ENCODE measurements around the gene ZNF366.
"Not testable (repeated sequence)": the region's sequence is repeated elsewhere in the genome, so short reads cannot be mapped to it uniquely, and the experiment has no call there.

The ZNF366 gene

DNA sequence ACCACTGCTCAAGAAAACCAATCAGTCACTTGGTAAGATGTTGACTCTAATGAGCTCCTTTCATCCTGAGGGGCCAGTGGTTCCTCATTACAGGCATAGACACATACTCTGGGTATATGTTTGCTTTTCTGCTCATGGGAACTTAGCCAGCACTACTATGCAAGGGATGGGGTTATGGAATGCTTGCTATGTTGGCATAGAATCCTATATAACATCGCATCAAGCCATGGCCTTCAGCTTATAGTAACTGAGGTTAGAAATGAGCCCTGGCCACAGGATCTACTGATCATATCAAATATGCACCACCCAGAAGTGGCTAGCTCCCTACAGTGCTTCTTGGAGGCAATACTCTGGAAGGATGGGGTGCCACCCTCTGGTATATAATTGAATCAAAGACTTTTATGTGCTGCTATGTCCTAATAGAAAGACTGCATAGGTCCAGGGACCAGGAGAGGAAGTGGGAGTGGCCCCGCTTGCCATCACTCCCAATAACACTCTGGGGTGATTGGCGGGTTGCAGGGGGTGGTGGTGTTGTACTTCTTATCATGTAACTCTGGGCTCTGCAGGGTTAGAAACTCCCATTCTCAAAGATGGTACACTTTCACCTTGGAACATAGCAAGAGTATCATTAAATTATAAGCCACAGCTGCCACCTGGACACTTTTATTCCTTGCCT, 70.3 kb downstream of the ZNF366 start:
- DNase-seq = no peak

DNA sequence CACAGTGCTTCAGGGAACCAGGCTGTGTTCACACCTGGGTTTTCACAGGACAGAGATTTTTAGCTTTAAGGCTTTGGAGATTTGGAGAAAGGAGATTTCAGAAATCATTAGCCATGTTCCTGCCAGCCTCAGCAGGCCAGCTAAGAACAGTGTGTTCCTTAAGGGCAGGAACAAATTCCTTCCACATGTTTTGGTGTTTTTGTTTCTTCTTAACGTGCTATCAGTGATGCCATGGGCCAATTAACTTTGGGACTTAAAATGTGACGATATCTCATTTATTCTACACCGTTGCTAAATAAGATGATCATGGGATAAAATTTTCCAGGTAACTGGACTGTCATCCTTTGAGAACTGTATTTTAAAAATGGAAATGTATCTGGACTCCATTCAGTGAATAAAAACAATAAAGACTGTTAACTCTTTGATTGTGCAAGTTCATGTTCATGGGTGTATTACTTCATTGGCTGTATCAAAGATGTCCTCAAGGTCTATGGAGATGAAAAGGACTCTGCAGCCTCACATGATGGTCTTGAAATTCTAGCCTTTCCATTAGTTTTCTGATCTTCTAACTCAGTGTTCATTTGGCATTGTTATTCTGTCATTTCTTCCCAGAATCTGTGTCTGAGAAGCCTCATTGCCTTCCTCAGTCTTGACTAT, 72.3 kb downstream of the ZNF366 start:
- DNase-seq = no peak

DNA sequence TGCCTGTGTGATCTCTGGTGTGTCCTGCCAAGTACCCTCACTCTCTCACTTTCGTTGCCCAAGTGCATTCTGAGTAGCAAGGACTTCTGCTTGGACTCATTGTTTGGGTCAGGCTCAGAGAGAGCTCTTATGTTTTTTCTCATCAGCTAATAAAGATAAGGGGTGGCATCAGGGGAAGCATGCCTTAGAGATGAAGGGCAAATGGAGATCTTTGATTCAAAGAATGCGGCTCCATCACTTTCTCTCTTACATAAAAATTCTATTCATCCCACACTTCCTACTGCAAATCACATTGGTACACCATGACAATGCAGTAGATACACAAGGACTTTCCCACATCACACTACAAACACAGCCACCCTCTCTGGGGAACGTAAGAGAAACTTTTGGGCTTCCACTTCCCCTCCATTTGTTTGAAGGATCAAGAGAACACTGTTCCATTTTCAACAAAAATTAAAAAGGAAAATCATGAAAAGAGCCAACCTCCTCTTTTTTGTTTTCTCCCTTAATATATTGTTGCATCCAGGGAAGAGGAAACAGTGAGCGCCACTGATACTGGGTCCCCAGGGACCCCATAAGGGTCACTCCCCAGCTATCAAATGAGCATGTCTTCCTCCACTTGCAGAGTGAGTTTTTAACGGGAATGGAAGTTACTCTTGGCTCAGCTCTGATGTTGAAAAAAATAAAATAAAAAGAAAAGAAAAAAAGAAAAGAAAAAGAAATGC, 73.0 kb downstream of the ZNF366 start:
- DNase-seq = no peak

DNA sequence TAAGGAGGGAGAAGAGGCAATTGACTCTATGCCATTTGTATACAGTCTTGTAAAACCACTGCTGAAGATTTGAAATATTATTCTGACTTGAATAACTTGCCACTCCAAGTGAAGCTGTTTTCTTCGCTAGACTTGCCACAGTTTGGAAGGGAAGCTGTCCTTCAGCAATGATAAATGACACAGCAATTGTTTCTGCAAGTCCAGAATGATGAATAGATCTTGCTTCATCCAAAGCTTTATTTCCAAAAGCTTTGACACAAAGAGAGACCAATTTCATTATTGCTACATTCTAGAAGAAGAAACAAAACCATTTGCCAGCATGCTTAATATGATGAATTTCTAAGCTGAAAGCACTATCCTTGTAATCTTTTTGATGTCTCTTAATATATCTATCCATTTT, 73.7 kb downstream of the ZNF366 start:
- no peak for DNase-seq

DNA sequence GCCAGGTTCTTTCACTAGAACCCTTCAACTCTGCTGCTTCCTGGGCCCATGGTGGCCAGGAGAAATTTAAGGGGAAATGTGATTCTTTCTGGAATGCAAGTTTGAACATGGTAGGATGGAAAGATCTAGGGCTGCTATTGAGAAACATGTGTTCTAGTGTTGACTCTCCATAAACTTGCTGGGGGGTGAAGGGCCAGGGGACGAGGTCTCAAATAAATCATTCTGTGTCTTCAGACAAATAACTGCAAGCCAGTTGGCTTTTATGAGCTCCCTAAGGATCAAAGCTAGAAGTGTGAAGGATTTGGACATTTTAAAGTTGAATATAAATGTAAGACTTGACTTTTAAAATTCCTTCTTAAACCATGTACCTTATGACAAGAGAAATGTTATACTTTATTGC, 78.5 kb downstream of the ZNF366 start:
- no peak for DNase-seq

DNA sequence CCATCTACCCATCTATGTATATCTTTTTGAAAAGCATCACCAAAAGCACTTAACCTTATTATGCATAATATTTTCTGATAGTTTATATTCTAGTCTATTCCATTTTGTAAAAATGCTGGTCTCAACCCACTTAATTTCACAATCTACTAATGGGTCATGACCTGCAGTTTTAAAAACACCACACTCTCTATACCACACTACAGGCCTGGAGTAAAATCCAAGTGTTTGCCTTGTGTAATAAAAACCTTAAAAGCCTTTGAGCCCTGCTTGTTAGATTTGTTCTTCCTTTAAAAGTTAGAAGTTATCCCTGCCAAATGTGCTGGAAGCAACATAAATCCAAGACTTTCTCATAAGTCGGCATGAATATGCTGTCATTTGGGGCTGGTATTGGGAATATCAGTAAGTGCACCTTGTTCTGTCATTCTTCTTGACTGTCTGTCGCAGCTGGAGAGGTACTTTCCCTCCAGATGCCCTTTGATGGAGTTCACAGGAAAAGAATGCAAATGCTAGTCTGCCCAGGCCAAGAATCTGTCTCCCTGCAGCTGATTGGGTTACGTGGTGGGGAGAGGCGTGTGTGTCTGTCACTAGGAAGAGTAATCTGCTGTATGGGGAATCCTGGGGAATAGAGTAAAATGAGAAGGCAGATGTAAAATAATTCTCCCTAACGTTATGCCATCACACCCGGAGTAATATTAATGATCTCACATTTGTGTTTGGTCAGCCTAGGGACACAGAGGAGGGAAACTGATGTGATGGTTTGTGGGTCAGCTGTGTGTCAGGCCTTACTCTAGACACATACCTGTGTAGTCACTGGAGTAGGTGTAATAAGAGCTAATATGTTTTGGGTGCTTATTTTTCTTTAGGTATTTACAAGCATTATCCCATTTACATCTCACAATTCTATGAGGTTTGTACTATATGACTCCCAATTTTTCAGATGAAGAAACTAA, 79.4 kb downstream of the ZNF366 start:
- no peak for DNase-seq

DNA sequence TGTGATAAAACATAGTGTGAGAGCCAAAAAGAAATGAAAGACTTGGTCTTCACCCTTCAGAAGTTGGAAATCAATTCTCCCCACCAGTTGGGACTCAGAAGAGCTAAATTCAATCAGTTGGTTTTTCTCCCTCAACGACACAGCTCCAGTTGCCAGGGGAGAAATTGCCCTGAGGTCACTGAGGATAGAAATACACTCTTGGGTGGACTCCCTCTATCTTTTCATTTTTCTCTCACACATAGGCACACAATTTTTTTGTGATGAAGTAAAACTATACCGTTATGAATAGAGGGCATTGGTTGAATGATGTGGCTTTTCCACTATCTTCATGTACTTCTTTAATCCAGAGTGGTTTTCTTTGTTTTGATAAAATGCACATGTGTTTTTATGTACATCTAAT, 80.2 kb downstream of the ZNF366 start:
- no peak for DNase-seq

DNA sequence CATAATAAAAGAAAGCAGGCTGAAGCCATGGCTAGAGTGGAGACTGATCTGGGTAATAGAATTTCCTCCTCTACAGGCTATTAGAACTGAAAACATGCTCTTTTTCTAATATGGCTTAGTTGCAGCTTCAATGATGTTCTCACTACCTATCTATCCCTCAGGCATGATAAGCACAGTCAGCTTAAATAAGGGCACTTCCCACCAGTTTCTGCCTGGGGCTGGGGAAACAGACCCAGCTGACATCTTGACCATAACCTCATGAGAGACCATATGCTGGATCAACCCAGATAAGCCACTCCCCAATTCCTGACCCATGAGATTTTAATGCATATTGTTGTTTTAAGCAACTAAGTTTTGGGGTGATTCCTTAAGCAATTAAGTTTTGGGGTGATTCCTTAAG, 81.2 kb downstream of the ZNF366 start:
- DNase-seq = no peak

DNA sequence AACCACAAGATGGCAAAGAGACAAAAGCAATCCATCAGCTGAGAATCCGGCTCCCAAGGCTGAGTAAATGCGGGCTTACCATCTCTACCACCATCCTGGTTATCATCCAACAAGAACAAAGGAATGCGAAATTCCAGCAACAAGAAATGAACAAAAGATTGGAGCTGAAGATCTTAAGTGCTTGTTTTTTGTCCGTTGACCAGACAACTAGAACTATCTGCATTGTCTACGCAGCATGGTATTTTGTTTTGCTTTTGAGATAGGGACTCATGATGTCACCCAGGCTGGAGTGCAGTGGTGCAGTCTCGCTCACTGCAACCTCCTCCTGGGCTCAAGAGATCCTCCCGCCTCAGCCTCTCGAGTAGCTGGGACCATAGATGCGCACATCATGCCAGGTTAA, 88.9 kb downstream of the ZNF366 start:
- no peak for DNase-seq

DNA sequence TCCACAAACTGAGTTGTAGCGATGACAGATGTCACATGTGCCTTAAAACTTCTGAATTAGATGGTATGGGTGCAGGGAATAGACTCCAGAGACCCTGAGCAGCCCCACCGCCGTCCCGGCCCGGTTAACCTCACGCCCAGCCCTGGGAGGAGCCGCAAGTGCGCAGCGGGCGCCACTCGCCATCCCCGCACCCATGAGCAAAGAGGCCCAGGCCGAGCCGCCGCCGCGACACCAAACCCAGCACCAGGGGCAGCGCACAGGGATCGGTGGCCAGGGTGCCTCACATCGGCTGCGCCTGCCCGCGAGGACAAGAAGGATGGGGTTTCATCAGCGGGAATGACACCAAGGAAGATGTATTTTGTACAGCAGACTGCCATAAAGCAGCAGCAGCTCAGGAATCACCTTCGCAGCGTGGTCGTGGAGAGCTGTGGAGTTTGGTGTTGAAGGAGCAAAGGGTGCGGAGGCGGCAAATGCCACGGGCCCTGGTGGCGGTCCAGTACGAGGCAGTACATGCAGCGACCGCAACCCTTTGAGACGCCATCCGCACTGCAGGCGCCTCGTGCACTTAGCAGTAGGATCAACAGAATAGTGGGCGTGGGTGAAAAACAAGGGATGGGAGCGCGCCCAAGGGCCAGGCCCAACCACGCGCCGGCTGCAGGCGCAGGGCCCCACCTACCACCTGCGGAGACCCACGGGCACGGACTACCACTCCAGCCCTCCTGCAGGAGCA, 89.7 kb downstream of the ZNF366 start:
- no peak for DNase-seq

DNA sequence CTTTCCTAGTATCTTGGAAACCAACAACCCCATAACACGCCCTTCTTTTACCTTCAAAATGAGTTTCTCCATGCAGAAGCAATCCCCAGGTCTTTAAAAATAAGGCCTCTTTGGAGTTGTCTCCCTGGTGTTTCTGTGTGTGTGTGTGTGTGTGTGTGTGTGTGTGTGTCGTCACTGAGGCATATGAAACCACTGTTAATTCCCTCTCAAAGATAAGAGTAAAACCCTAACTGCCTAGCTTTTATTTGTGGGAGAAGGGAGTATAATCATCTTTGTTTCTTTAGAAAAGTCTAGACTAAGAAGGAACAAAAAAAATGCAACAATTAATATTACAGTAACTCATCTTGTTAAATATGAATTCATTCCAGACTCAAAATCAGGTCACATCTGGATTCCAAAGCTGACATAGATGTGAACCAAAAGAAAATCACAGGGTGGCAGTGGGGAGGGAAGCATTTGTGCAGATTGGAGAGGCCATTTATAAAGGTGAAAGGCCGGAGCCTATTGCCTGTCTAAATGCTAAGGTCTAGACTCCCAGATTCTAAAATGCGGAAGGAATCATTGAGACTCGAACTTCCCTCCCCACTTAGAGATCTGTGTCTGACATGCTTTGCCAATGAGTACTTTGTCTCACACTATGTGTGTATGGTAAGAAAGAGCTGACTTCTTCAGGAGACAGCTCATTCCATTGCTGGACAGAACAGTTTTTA, 91.4 kb downstream of the ZNF366 start:
- no peak for DNase-seq

DNA sequence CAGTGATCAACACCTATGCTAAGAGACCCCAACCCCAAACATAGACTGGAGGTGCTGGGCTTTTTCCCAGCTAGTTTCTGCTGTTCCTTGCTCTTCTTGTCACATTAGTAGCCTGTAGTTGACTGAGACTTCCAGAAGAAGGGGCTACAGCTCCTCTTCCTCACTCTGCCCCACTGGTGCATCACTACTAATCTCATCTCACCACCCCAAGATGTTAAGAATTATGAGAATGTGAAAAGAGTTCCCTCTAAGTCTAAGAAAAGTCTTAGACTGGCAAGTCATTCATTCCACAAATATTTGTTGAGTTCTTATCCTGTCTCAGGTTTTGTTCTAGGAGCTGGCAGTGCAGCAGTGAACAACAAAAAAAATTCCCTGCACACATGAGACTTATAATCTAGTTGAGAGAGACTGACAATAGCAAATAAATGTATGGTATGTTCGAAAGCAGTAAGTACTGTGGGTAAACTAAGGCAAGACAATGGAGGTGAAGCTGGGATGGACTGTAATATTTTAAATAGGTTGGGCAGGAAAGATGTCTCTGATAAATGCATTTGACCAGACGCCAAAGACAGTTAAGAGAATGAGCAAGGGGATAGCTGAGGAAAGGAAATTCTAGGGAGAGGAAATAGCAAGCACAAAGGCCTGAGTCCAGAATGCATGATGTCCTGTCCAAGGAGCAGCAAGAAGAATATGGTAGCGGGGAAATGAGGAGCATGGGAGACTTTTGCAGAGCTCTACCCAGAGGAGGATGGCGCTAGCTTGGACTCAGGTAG, 94.7 kb downstream of the ZNF366 start:
- DNase-seq = no peak

DNA sequence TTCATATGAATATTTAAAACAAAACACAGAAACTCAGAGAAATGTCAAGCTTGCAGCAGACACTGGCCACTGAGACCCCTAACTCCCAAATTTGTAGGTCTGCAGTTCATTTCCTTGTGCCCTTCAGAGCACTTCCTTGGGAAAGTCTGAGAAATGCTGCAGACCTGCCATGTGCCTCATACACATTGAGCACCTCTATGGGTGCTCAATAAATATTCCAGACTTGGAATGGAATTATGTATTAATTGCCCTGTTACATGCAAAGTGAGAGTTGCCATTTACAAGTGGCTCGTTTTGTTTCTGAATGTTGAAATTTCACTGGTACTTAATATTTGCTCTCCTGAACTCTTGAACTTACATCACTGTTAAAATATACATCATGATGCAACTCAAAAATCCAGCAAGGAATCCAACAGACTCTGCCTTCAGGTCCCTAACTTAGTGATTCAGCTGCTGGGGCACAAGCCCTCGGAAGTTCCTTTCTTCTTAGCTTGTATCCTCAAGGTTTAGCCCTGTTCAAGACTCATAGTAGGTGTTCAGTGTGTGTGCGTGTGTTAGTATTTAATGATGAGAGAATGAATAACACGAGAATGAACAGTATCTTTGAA, 96.4 kb downstream of the ZNF366 start:
- DNase-seq = no peak

DNA sequence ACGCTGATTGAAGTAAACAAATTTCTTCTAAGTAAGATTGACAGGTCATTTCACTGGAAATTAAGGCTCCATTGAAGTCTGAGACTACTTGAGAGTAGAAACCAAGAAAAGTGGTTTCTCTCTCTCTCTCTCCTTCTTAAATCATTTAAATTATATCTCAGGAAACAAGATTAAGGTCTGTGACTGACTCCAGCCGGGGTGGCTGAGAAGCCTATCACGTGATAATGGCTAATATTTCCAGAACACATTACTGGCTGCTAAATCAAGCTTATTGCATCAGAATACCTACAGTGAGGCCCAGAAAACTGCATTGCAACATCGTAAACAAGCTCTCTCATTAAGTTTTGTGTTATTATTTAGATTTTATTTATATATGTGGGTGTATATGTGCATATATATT, 98.6 kb downstream of the ZNF366 start:
- DNase-seq = no peak

DNA sequence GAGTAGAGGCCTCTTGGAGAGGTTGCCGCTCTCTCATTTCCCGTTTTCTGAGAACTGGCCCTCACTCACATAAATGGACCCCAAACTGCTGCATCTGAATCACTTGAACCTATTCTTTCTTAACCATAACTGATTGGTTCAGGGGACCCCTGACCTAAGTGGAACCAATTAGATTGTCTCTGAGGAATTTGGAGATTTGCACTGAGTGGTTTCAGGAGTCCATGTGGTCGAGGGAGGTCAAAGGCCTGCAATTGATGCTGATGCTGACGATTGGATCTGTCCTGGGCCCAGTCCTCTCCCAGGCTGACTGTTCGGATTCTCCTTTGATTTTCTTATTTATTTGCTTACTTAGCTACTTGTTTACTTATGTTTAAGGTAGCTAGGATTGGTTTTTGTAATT, 99.1 kb downstream of the ZNF366 start:
- DNase-seq = no peak

DNA sequence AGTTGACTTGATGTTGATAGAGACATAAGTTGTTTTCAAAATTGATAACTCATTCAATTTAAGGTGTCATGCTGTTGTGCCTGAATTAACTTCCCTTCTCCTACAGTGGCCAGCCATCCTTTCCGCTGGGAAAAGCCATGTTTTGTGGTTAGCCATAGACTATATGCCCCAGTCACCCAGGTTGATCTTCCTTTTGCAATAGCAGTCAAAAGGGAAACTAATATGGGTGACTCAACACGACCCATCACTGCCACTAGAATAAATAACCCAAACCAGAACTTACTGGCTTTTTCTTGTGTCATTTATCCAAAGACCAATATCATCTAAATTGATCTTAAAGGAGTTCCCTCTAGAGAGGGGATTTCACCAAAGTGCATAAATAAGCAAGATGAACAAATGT, 99.7 kb downstream of the ZNF366 start:
- DNase-seq = no peak

DNA sequence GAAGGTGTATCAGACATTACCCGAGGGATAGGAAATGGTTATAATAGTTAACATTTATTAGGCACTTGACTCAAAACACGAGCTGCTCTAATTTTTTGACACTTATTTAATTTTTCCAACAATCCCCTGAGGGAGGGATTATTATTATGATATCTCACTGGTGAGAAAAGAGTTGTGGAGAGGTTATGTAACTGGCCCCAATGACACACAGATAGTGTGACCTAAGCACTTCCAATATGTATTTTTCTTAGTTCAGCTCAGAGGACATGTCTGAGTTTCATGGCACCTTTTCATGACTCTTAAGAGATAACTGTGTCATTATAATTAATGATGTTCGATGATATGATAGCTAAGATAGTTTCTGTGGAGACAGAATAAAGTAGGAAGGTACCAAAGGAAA, 100.1 kb downstream of the ZNF366 start:
- DNase-seq = no peak

DNA sequence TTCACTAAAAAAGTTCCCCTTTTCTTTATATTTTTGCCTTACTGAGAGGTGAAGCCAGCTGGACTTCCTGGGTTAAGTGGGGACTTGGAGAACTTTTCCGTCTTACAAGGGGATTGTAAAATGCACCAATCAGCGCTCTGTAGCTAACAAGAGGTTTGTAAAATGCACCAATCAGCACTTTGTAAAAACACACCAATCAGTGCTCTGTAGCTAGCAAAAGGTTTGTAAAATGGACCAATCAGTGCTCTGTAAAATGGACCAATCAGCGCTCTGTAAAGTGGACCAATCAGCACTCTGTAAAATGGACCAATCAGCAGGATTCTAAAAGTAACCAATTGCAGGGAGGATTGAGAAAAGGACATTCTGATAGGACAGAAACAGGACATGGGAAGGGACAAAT, 102.4 kb downstream of the ZNF366 start:
- not testable (repeated sequence) for DNase-seq

DNA sequence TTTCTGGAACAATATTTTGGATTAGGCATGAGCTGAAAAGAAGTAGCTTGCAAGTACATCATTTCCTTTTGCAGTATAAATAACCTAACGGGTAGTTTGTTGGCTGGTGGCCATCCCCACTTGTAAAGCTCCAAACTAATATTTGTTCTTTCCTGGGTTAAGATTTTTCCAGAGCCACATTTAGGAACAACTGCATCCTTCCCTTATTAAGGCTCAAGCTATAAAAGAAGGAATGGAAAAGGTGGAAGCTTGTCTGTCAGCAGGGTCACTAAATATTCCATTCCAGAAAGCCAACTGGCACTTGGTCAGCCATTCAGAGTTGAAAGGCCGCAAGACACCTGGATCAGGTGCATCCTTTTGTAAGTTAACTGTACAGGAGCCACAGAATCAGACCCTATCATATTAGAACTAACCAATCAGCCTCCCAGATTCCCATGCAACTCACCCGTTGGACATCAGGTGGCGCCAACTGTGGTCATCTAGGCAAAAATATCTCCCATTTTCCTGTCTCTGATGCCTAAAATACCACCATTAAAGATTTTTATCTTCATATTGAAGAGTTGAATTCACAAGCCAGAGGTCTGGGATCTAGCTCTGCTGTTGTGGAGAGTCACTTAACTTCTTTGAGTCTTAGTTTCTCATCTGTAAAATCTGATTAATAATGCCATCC, 104.1 kb downstream of the ZNF366 start:
- no peak for DNase-seq

DNA sequence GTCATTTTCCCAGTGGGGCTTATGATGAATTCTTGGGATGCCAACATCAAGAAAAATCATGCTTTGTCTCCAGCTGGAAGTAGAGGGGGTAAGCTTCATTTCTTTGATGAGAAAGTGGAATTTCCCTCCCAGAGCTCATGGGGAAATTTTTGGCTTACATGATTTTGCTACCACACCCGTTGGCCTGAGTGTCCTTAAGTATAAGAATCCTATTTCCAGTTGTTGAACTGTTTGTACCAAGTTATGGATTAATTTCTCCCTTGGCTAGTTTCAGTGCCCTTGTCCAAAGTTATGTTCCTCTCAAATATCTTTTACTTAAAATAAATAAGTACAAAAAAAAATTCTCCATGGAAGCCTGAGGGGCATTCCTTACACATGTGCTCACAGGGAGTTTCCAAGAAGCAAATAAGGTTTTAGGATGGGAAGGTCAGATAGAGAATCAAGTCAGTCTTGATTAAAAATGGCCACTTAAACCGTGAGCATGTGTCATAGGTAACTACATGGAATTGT, 104.8 kb downstream of the ZNF366 start:
- no peak for DNase-seq

Measured in activated T-cell treated with anti-CD3 and anti-CD28 coated beads for 4 hours (primary cell).